ENCODE results near the gene FBXL20. TPM values are rescaled to one million over a fixed set of nuclear protein-coding genes. Genes with fewer than 3 reads are reported as not detected.
"Not testable (repeated sequence)": the region's sequence is repeated elsewhere in the genome, so short reads cannot be mapped to it uniquely, and the experiment has no call there.

The FBXL20 gene
- total RNA-seq, 4 donors from 2014 or later = 10.4 to 29.6 (median 17.2) TPM

DNA sequence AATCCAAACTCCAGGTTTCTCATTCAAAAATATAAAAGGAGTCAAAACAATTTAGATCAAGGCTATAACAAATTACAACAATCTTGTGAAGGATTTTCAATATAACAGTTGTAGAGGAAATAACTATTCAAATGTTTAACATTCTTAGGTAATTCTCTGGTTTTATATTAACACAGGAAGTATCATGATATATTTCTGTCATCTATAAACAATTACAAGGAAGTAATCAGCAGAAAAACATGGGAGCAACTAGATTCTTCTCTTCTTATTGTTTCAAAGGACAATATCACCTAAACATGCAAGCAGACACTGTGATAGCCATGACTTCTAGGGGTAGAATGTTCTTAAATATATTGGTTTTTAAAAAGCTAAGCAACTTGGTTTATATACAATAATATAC lies 49.9 kb downstream of the FBXL20 start:
- DNase-seq (ENCODE audit: low spot score) (no peak), ATAC-seq (ENCODE audit: low FRiP score) (no peak)
- no peak for TF ChIP-seq CTCF (IDR thresholded peaks at IDR 0.05)

GRCh38 chr17:39349246-39349645 lies 52.2 kb downstream of the FBXL20 start:
- TF ChIP-seq CTCF (IDR thresholded peaks at IDR 0.05) = no peak
- ATAC-seq (ENCODE audit: low FRiP score) = no peak
- no peak for DNase-seq (ENCODE audit: low spot score)

GRCh38 chr17:39346863-39347262 lies 54.6 kb downstream of the FBXL20 start:
- not testable (repeated sequence) for DNase-seq (ENCODE audit: low spot score)

GRCh38 chr17:39341541-39341940 lies 59.9 kb downstream of the FBXL20 start:
- ATAC-seq (ENCODE audit: low FRiP score) = no peak
- TF ChIP-seq CTCF (IDR thresholded peaks at IDR 0.05) = no peak
- no peak for DNase-seq (ENCODE audit: low spot score)

More at GRCh38 chr17:39346863-39347262, 54.6 kb downstream of the FBXL20 start:
- not testable (repeated sequence) for ATAC-seq (ENCODE audit: low FRiP score)

DNA sequence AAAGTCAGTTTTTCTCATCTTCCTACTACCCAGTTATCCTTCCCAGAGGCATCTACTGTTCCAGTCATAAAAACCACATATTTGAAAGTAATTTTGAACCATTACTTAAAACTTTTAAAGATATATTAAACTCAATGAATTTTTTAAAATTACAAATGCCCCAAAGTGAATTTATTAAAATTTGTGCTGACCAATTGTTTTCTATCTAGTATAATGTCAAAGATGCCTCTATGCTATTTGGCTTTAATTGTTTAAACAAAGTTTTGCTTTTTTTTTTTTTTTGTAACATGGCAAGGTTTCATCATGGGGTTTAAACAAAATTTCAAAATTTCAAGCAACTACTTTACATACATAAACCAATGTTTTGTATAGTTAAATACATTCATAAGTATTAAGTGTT lies 60.7 kb downstream of the FBXL20 start:
- DNase-seq (ENCODE audit: low spot score) (no peak), ATAC-seq (ENCODE audit: low FRiP score) (no peak)
- TF ChIP-seq CTCF (IDR thresholded peaks at IDR 0.05) = no peak

- ATAC-seq (ENCODE audit: low FRiP score) (no peak), DNase-seq (ENCODE audit: low spot score) (no peak)
- TF ChIP-seq CTCF (IDR thresholded peaks at IDR 0.05) = no peak
Measured at GRCh38 chr17:39339272-39339671, 62.2 kb downstream of the FBXL20 start.

DNA sequence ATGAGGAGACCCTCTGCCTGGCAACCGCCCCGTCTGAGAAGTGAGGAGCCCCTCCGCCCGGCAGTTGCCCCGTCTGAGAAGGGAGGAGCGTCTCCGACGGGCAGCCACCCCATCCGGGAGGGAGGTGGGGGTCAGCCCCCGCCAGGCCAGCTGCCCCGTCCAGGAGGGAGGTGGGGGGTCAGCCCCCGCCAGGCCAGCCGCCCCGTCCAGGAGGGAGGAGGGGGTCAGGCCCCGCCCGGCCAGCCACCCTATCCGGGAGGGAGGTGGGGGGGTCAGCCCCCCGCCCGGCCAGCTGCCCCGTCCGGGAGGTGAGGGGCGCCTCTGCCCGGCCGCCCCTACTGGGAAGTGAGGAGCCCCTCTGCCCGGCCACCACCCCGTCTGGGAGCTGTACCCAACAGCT lies 63.8 kb downstream of the FBXL20 start:
- ATAC-seq (ENCODE audit: low FRiP score); DNase-seq (ENCODE audit: low spot score): not testable (repeated sequence)

DNA sequence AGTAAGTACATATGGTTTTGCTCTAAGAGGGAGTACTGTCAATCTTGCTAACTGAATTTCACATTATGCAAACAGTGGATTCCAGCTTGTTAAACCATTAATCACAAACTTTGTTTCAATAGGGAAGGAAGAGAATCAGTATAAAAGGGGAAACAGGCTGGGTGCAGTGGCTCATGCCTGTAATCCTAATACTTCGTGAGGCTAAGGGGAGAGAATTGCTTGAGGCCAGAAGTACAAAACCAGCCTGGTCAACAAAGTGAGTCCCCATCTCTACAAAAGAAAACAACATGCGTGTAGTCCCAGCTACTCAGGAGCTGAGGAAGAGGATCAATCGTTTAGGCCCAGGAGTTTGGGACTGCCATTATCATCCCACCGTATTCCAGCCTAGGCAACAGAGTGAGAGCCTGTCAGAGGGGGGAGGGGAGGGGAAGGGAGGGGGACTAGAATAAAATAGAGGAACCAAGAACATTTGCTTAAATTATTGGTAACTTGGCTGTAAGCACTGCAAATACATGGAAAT lies 65.7 kb downstream of the FBXL20 start:
- ATAC-seq (ENCODE audit: low FRiP score) = no peak
- no peak for DNase-seq (ENCODE audit: low spot score)
- TF ChIP-seq CTCF (IDR thresholded peaks at IDR 0.05) = no peak

DNA sequence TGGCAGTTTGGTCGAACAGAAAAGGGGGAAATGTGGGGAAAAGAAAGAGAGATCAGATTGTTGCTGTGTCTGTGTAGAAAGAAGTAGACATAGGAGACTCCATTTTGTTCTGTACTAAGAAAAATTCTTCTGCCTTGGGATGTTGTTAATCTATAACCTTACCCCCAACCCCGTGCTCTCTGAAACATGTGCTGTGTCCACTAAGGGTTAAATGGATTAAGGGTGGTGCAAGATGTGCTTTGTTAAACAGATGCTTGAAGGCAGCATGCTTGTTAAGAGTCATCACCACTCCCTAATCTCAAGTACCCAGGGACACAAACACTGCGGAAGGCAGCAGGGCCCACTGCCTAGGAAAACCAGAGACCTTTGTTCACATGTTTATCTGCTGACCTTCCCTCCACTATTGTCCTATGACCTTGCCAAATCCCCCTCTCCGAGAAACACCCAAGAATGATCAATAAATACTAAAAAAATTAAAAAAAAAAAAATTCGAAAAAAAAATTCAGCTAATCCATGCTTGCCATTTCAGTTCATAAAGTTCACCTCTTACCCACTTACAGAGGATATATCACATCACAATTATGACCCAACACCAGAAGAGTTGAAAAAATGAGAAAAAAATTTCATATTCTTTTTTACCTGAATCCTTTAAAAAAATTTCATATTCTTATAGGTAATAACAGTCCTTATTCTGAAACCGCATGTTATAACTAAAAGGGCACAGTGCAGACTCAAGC lies 67.2 kb downstream of the FBXL20 start:
- not testable (repeated sequence) for ATAC-seq (ENCODE audit: low FRiP score); DNase-seq (ENCODE audit: low spot score)

All from omental fat pad (tissue), 4 donors.